ENCODE measurements around the gene RGS19.

DNA sequence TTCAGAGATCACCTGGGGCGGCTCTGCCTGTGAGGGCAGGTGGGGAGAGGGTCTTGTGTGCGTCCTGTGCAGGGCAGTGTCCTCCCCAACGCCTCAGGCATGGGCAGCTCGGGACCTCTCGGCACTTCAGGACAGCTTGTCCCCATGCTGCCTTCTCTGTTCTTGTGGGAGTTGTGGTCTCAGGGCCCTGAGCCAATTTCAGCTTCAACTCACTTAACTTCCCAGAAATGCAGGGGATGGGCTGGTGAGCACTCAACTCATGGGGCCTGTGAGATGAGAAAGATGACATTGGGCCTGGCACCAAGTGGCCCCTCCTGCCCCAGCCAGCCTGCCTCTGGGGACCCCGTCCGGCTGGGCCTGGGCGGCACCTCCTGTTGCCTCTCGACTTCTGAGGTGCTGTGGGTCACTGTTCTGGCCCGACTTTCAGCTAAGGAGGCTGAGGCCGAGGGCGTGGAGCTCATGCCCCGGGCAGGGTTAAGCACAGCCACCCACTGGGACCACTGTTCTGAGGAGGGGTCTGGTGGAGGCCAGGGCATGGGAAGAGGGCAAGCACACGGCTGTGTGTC is 6.7 kb downstream of the RGS19 start:
- TF ChIP-seq CTCF (IDR thresholded peaks at IDR 0.05) (no peak), POLR2AphosphoS5 (IDR thresholded peaks at IDR 0.05; ENCODE audit: low read depth, low read length) (no peak), SIN3A (IDR thresholded peaks at IDR 0.05; ENCODE audit: borderline replicate concordance, insufficient read depth, low read depth, low read length) (no peak), REST (IDR thresholded peaks at IDR 0.05; ENCODE audit: insufficient read depth in 1 of 2, low read depth in 2 of 2, low read length in 1 of 2) (no peak), TCF7L2 (IDR thresholded peaks at IDR 0.05; ENCODE audit: low read depth, low read length) (no peak)

Measured in Panc1 (cell line).